OCI-LY1 (cell line): Measurements from ENCODE around the gene PTPRD.

Experiments
- EZH2 ChIP-seq: fragments of 200-600 bp; sonication (generic), shearing (Covaris generic); IDR thresholded peaks from 2 replicates; pipeline ENCODE4 v1.8.0; 2017; ENCODE audit warnings: borderline replicate concordance, mixed run types, mild to moderate bottlenecking, antibody characterized with exemption, low read length, moderate library complexity, mixed read lengths
- TF ChIP-seq, protein P1 (sequence below): fragments of 200-600 bp; sonication (generic), shearing (Covaris generic); IDR thresholded peaks from 2 replicates; pipeline ENCODE4 v1.5.1; 2017; ENCODE audit warnings: mild to moderate bottlenecking, antibody characterized with exemption, low read length, moderate library complexity, mixed read lengths

GRCh38 chr9:10036095-10036494 lies 576.7 kb downstream of the PTPRD start:
- TF ChIP-seq, protein P1, sequence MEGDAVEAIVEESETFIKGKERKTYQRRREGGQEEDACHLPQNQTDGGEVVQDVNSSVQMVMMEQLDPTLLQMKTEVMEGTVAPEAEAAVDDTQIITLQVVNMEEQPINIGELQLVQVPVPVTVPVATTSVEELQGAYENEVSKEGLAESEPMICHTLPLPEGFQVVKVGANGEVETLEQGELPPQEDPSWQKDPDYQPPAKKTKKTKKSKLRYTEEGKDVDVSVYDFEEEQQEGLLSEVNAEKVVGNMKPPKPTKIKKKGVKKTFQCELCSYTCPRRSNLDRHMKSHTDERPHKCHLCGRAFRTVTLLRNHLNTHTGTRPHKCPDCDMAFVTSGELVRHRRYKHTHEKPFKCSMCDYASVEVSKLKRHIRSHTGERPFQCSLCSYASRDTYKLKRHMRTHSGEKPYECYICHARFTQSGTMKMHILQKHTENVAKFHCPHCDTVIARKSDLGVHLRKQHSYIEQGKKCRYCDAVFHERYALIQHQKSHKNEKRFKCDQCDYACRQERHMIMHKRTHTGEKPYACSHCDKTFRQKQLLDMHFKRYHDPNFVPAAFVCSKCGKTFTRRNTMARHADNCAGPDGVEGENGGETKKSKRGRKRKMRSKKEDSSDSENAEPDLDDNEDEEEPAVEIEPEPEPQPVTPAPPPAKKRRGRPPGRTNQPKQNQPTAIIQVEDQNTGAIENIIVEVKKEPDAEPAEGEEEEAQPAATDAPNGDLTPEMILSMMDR, result no peak
- TF ChIP-seq EZH2, result no peak
